OCI-LY7 (cell line): Measurements from ENCODE around the gene ALOX15B.

Experiments
- EZH2phosphoT487 ChIP-seq: fragments of 200-600 bp; sonication (generic); IDR thresholded peaks from 2 replicates; pipeline ENCODE4 v1.6.1; 2018; ENCODE audit warnings: low read depth, borderline replicate concordance, mild to moderate bottlenecking, mixed run types, antibody characterized with exemption, low read length, moderate library complexity, mixed read lengths
- TF ChIP-seq, protein P1 (sequence below): fragments of 200-600 bp; sonication (generic); conservative IDR thresholded peaks from 2 replicates; pipeline ENCODE4 v1.5.1; 2014; ENCODE audit warnings: mild to moderate bottlenecking, antibody characterized with exemption, low read length, moderate library complexity, mixed read lengths

DNA sequence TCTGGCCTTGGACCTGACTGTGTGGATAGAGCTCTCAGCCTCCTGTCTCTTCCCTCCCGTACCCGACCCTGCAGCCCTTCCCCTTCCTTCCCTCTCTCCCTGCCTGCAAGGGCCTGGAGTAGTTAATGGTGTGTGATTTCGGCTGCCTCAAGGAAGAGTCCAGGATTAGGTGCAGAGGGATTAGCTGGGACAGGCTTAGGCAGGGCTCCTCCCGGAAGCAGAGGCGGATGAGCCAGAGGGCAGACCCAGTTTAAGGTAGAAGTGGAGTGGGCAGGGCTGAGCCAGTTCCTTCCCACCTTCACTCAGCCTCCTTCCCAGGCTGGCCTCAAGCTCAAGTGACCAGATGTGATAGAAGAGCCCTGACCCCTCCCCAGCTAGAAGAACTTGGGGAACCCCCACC lies 19.7 kb upstream of the ALOX15B start:
- TF ChIP-seq EZH2phosphoT487 = no peak
- TF ChIP-seq, protein P1, sequence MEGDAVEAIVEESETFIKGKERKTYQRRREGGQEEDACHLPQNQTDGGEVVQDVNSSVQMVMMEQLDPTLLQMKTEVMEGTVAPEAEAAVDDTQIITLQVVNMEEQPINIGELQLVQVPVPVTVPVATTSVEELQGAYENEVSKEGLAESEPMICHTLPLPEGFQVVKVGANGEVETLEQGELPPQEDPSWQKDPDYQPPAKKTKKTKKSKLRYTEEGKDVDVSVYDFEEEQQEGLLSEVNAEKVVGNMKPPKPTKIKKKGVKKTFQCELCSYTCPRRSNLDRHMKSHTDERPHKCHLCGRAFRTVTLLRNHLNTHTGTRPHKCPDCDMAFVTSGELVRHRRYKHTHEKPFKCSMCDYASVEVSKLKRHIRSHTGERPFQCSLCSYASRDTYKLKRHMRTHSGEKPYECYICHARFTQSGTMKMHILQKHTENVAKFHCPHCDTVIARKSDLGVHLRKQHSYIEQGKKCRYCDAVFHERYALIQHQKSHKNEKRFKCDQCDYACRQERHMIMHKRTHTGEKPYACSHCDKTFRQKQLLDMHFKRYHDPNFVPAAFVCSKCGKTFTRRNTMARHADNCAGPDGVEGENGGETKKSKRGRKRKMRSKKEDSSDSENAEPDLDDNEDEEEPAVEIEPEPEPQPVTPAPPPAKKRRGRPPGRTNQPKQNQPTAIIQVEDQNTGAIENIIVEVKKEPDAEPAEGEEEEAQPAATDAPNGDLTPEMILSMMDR = no peak
